Right forelimb (tissue), 1 donor: ENCODE results near the gene DRG2.

Experiments used
- DNase-seq: peaks from one replicate; pipeline ENCODE4 v3.0.0-alpha.2; 2018

Gene DRG2

GRCh38 chr17:18144855-18145254 is 57.1 kb downstream of the DRG2 start:
- DNase-seq: no peak

GRCh38 chr17:18145811-18146210 is 58.1 kb downstream of the DRG2 start:
- no peak for DNase-seq

GRCh38 chr17:18146259-18146658 is 58.5 kb downstream of the DRG2 start:
- no peak for DNase-seq

- no peak for DNase-seq
Observed at GRCh38 chr17:18146980-18147379, 59.2 kb downstream of the DRG2 start.

- no peak for DNase-seq
Observed at GRCh38 chr17:18148586-18148985, 60.8 kb downstream of the DRG2 start.

GRCh38 chr17:18151290-18151689 is 63.5 kb downstream of the DRG2 start:
- no peak for DNase-seq

- DNase-seq: no peak
Observed at GRCh38 chr17:18155179-18155578, 67.4 kb downstream of the DRG2 start.

- no peak for DNase-seq
Observed at GRCh38 chr17:18156171-18156975, 68.6 kb downstream of the DRG2 start.

GRCh38 chr17:18156976-18157280 is 69.2 kb downstream of the DRG2 start:
- no peak for DNase-seq
